ENCODE measurements around the gene CBY1. TPM values are rescaled to one million over a fixed set of nuclear protein-coding genes. Genes with fewer than 3 reads are reported as not detected.
A peak's percentile ranks its signal among the peaks of the same experiment; 100 is the strongest.

CBY1 gene
- total and polyA plus RNA-seq, 9 of the 15 experiments (the other 6 are each of a cell fraction or from before 2014, with no cell fraction given): 5.7 to 19.7 (median 10.8) TPM

GRCh38 chr22:38699784-38700183 lies 43.3 kb downstream of the CBY1 start (continued):
- TF ChIP-seq L3MBTL2 (IDR thresholded peaks at IDR 0.05) (no peak), FOSL1 (tag; conservative IDR thresholded peaks at IDR 0.05) (no peak), UBTF (IDR thresholded peaks at IDR 0.05; ENCODE audit: borderline replicate concordance in 1 of 2, low read depth in 2 of 2, low read length in 2 of 2) (no peak), MEIS2 (IDR thresholded peaks at IDR 0.05; ENCODE audit: partially characterized antibody) (peak; percentile 67), ZC3H8 (IDR thresholded peaks at IDR 0.05) (no peak), MIER1 (IDR thresholded peaks at IDR 0.05; ENCODE audit: low read depth) (no peak), ADNP (tag; IDR thresholded peaks at IDR 0.05) (no peak), NELFE (IDR thresholded peaks at IDR 0.05; ENCODE audit: insufficient read depth, insufficient read length) (no peak), MLX (CRISPR knock-in tag; conservative IDR thresholded peaks at IDR 0.05) (no peak), SETDB1 (IDR thresholded peaks at IDR 0.05; ENCODE audit: low read length) (no peak), ZBTB12 (CRISPR knock-in tag; IDR thresholded peaks at IDR 0.05) (no peak), RBBP5 (IDR thresholded peaks at IDR 0.05; ENCODE audit: borderline replicate concordance, insufficient read depth, low read length, poor library complexity, severe bottlenecking) (no peak), NCOA2 (IDR thresholded peaks at IDR 0.05; ENCODE audit: partially characterized antibody in 2 of 2) (no peak), SMAD1 (IDR thresholded peaks at IDR 0.05; ENCODE audit: low read depth, low read length, partially characterized antibody) (no peak), CLOCK (CRISPR knock-in tag; IDR thresholded peaks at IDR 0.05; ENCODE audit: borderline replicate concordance) (no peak), C11orf30 (IDR thresholded peaks at IDR 0.05; ENCODE audit: low read depth) (0 out of 2 replicates have a peak, but pooled peaks have one; percentile 29), ARID2 (IDR thresholded peaks at IDR 0.05) (no peak)
- TF ChIP-seq, protein P1, sequence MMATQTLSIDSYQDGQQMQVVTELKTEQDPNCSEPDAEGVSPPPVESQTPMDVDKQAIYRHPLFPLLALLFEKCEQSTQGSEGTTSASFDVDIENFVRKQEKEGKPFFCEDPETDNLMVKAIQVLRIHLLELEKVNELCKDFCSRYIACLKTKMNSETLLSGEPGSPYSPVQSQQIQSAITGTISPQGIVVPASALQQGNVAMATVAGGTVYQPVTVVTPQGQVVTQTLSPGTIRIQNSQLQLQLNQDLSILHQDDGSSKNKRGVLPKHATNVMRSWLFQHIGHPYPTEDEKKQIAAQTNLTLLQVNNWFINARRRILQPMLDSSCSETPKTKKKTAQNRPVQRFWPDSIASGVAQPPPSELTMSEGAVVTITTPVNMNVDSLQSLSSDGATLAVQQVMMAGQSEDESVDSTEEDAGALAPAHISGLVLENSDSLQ (IDR thresholded peaks at IDR 0.05): peak; percentile 70
- TF ChIP-seq, protein P2, sequence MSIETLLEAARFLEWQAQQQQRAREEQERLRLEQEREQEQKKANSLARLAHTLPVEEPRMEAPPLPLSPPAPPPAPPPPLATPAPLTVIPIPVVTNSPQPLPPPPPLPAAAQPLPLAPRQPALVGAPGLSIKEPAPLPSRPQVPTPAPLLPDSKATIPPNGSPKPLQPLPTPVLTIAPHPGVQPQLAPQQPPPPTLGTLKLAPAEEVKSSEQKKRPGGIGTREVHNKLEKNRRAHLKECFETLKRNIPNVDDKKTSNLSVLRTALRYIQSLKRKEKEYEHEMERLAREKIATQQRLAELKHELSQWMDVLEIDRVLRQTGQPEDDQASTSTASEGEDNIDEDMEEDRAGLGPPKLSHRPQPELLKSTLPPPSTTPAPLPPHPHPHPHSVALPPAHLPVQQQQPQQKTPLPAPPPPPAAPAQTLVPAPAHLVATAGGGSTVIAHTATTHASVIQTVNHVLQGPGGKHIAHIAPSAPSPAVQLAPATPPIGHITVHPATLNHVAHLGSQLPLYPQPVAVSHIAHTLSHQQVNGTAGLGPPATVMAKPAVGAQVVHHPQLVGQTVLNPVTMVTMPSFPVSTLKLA (conservative IDR thresholded peaks at IDR 0.05): no peak
